Gastroesophageal sphincter (tissue), 4 donors: ENCODE data around the gene GAPT. TPM values are rescaled to one million over a fixed set of nuclear protein-coding genes. Genes with fewer than 3 reads are reported as not detected.

Experiments
- ATAC-seq: fragments of 150-250 bp; one replicate; pipeline ENCODE4 v1.9.1; 2016; ENCODE audit warnings: mild to moderate bottlenecking, moderate library complexity
- H3K27ac ChIP-seq, 4 donors: fragments of 200-600 bp; sonication (generic) in 3 of 4; 1 replicate in 3 of 4; 2 replicates in 1 of 4; pipeline ENCODE4 v1.5.1; 2016 to 2019
- H3K27me3 ChIP-seq: fragments of 200-600 bp; sonication (generic); one replicate; pipeline ENCODE4 v1.5.1; 2019
- H3K36me3 ChIP-seq, 2 donors: fragments of 200-600 bp; sonication (generic); one replicate each; pipeline ENCODE4 v1.5.1; 2019; ENCODE audit warnings: control low read depth in 1 of 2
- H3K4me1 ChIP-seq, 3 donors: fragments of 200-600 bp; sonication (generic); 1 replicate in 2 of 3; 2 replicates in 1 of 3; pipeline ENCODE4 v1.5.1; 2016 to 2019; ENCODE audit warnings: control low read depth in 2 of 3
- H3K4me3 ChIP-seq, 2 donors: fragments of 200-600 bp; sonication (generic); one replicate each; pipeline ENCODE4 v1.5.1; 2019; ENCODE audit warnings: mild to moderate bottlenecking in 1 of 2, moderate library complexity in 1 of 2
- H3K9me3 ChIP-seq, 3 donors: fragments of 200-600 bp; sonication (generic); one replicate each; pipeline ENCODE4 v1.5.1; 2017 to 2019; ENCODE audit warnings: control low read depth in 2 of 3
- CTCF ChIP-seq, 4 experiments: fragments of 200-600 bp in 2 of 4; fragments of 450-650 bp in 2 of 4; sonication (generic) in 1 of 4; IDR thresholded peaks; one replicate each; pipeline ENCODE4 v1.5.1; 2017 to 2019; ENCODE audit warnings: antibody characterized with exemption in 4 of 4, mild to moderate bottlenecking in 2 of 4, moderate library complexity in 2 of 4
- EP300 ChIP-seq: sonication (generic); formaldehyde crosslinking; IDR thresholded peaks from one replicate; pipeline ENCODE4 v1.6.1; 2017; ENCODE audit warnings: antibody characterized with exemption, mild to moderate bottlenecking
- POLR2A ChIP-seq, 2 donors: fragments of 450-650 bp; IDR thresholded peaks; one replicate each; pipeline ENCODE4 v1.6.1; 2017; ENCODE audit warnings: antibody characterized with exemption in 2 of 2, mild to moderate bottlenecking in 2 of 2, moderate library complexity in 1 of 2
- POLR2AphosphoS5 ChIP-seq: sonication (generic); formaldehyde crosslinking; IDR thresholded peaks from one replicate; pipeline ENCODE4 v1.6.1; 2017; ENCODE audit warnings: antibody characterized with exemption
- WGBS, 2 donors: methylation state at CpG; one replicate each; pipeline ENCODE4 v1.1.5; 2018; ENCODE audit warnings: low coverage in 1 of 2; 5-methylcytosine and 5-hydroxymethylcytosine counted together
- total RNA-seq, 4 donors: library from RNA; depleted of rRNA; stranded (reverse); fragments of >200 nt; gene quantifications; one replicate each; pipeline ENCODE4 v1.1.0, GENCODE V29; 2016

GAPT gene
- total RNA-seq, 4 donors from 2014 or later = 0.50 to 2.4 (median 2.2) TPM; not detected in 1

- Histone ChIP-seq H3K4me3 (no peak overlapping the region), H3K36me3 (no peaks in the 10 kb centered on the region), H3K9me3 (no peaks in the 10 kb centered on the region), H3K27me3 (no peaks in the 10 kb centered on the region), H3K27ac (no peak overlapping the region), H3K4me1 (no peaks in the 10 kb centered on the region)
- no peak for ATAC-seq
- TF ChIP-seq POLR2A (IDR thresholded peaks at IDR 0.05) (no peak), POLR2AphosphoS5 (no peak), EP300 (no peak), CTCF (IDR thresholded peaks at IDR 0.05) (no peak)
- WGBS, 2 donors = 73 to 85% methylated on average over 3 of the region's 3 CpGs
These were observed 14.3 kb downstream of the GAPT start for GRCh38 chr5:58505502-58505901.

GRCh38 chr5:58505971-58506640 lies 14.9 kb downstream of the GAPT start:
- Histone ChIP-seq H3K4me1 (no peaks in the 10 kb centered on the region), H3K27me3 (no peaks in the 10 kb centered on the region), H3K36me3 (no peaks in the 10 kb centered on the region), H3K9me3 (no peaks in the 10 kb centered on the region), H3K4me3 (no peak overlapping the region), H3K27ac (no peak overlapping the region)
- 50 to 86% methylated on average over 1 to 2 of the region's 2 CpGs for WGBS, 2 donors
- ATAC-seq = no peak
- TF ChIP-seq POLR2A (IDR thresholded peaks at IDR 0.05) (no peak), POLR2AphosphoS5 (no peak), EP300 (no peak), CTCF (IDR thresholded peaks at IDR 0.05) (no peak)

- H3K27me3 ChIP-seq = no peaks in the 10 kb centered on the region
- TF ChIP-seq POLR2AphosphoS5 (no peak), EP300 (no peak), CTCF (IDR thresholded peaks at IDR 0.05) (no peak), POLR2A (IDR thresholded peaks at IDR 0.05) (no peak)
- no peaks in the 10 kb centered on the region for H3K4me1 ChIP-seq
- ATAC-seq = no peak
- H3K4me3 ChIP-seq = no peak overlapping the region
- 64 to 75% methylated on average over 3 to 4 of the region's 4 CpGs for WGBS, 2 donors
- no peaks in the 10 kb centered on the region for H3K9me3 ChIP-seq
- H3K36me3 ChIP-seq = no peaks in the 10 kb centered on the region
- no peak overlapping the region for H3K27ac ChIP-seq
These were observed 16.5 kb downstream of the GAPT start for GRCh38 chr5:58507715-58508114.

GRCh38 chr5:58517198-58517597 lies 26.0 kb downstream of the GAPT start:
- ATAC-seq = no peak
- no peak overlapping the region for H3K4me3 ChIP-seq
- peaks cover 0 to 57% (median 0%) of the 10 kb centered on the region in 3 donors for H3K9me3 ChIP-seq
- no peaks in the 10 kb centered on the region for H3K4me1 ChIP-seq
- H3K27ac ChIP-seq = no peak overlapping the region
- no peaks in the 10 kb centered on the region for H3K27me3 ChIP-seq
- TF ChIP-seq POLR2AphosphoS5 = no peak
- TF ChIP-seq EP300 = no peak
- no peak for TF ChIP-seq POLR2A (IDR thresholded peaks at IDR 0.05)
- no peak for TF ChIP-seq CTCF (IDR thresholded peaks at IDR 0.05)
- H3K36me3 ChIP-seq = no peaks in the 10 kb centered on the region

- no peaks in the 10 kb centered on the region for H3K4me1 ChIP-seq
- H3K27ac ChIP-seq = no peak overlapping the region
- peaks cover 0 to under 1% (median 0%) of the 10 kb centered on the region in 3 donors for H3K9me3 ChIP-seq
- no peak for TF ChIP-seq EP300
- no peak for TF ChIP-seq CTCF (IDR thresholded peaks at IDR 0.05)
- TF ChIP-seq POLR2A (IDR thresholded peaks at IDR 0.05) = no peak
- no peak for TF ChIP-seq POLR2AphosphoS5
- H3K4me3 ChIP-seq = no peak overlapping the region
- ATAC-seq = no peak
- H3K27me3 ChIP-seq = no peaks in the 10 kb centered on the region
- H3K36me3 ChIP-seq = no peaks in the 10 kb centered on the region
These were observed 32.7 kb downstream of the GAPT start for GRCh38 chr5:58523956-58524355.
